Liver (tissue), 3 donors: ENCODE measurements around the gene BRD2.

ENCODE experiments used
- ATF3 ChIP-seq: IDR thresholded peaks from 2 replicates; pipeline ENCODE4 v1.6.1; 2016; ENCODE audit warnings: antibody characterized with exemption
- CTCF ChIP-seq: fragments of 150-350 bp; IDR thresholded peaks from 2 replicates; pipeline ENCODE4 v1.5.1; 2017; ENCODE audit warnings: improper control_type of control experiment, low read depth, low read length; ENCODE audit not compliant: missing input control
- RAD21 ChIP-seq, 2 donors: IDR thresholded peaks; 2 replicates each; pipeline ENCODE4 v1.6.1; 2016; ENCODE audit warnings: antibody characterized with exemption in 2 of 2, mild to moderate bottlenecking in 2 of 2
- donor health status: healthy.
- donor health status: healthy.

- TF ChIP-seq CTCF (no peak), ATF3 (no peak), RAD21 (IDR thresholded peaks at IDR 0.05) (no peak)
These were observed 18.4 kb upstream of the BRD2 start for GRCh38 chr6:32950010-32950409.
